DOHH2 (cell line): ENCODE data around the gene RAI2.

Experiments used
- H3F3A ChIP-seq: fragments of 200-600 bp; sonication (generic), shearing (Covaris generic); 2 replicates; pipeline ENCODE4 v1.6.0; 2016; ENCODE audit warnings: antibody characterized with exemption, mild to moderate bottlenecking; ENCODE audit not compliant: control insufficient read depth, insufficient read depth
- H3K27ac ChIP-seq: fragments of 200-600 bp; sonication (generic); 2 replicates; pipeline ENCODE4 v1.5.1; 2014; ENCODE audit warnings: low read depth, mild to moderate bottlenecking, low read length, moderate library complexity
- H3K27me3 ChIP-seq: fragments of 200-600 bp; sonication (generic); 2 replicates; pipeline ENCODE4 v1.6.1; 2014; ENCODE audit warnings: mild to moderate bottlenecking, low read length, mixed read lengths; ENCODE audit not compliant: control insufficient read depth
- H3K36me3 ChIP-seq: fragments of 200-600 bp; sonication (generic); 2 replicates; pipeline ENCODE4 v1.6.1; 2014; ENCODE audit warnings: mild to moderate bottlenecking, low read length, moderate library complexity, mixed read lengths; ENCODE audit not compliant: control insufficient read depth
- H3K4me1 ChIP-seq: fragments of 200-600 bp; sonication (generic); 2 replicates; pipeline ENCODE4 v1.6.1; 2014; ENCODE audit warnings: mild to moderate bottlenecking, low read length, mixed read lengths; ENCODE audit not compliant: control insufficient read depth
- H3K4me2 ChIP-seq: fragments of 200-600 bp; sonication (generic); 2 replicates; pipeline ENCODE4 v1.6.0; 2014; ENCODE audit warnings: mild to moderate bottlenecking, low read length, moderate library complexity
- H3K4me3 ChIP-seq: fragments of 200-600 bp; sonication (generic); 2 replicates; pipeline ENCODE4 v1.5.1; 2014; ENCODE audit warnings: mild to moderate bottlenecking, low read length, mixed read lengths
- H3K79me2 ChIP-seq: fragments of 200-600 bp; sonication (generic); 2 replicates; pipeline ENCODE4 v1.6.1; 2014; ENCODE audit warnings: mild to moderate bottlenecking, low read length, mixed read lengths; ENCODE audit not compliant: control insufficient read depth
- H3K9me2 ChIP-seq: fragments of 200-600 bp; sonication (generic); replicated peaks from 2 replicates; pipeline ENCODE4 v1.6.1; 2014; ENCODE audit warnings: mild to moderate bottlenecking, low read length, mixed read lengths; ENCODE audit not compliant: control insufficient read depth
- H3K9me3 ChIP-seq: fragments of 200-600 bp; sonication (generic); 2 replicates; pipeline ENCODE4 v1.6.1; 2014; ENCODE audit warnings: antibody characterized with exemption, low read length, mixed read lengths; ENCODE audit not compliant: control insufficient read depth, insufficient read depth
- H4K20me1 ChIP-seq: fragments of 200-600 bp; sonication (generic); 2 replicates; pipeline ENCODE4 v1.6.0; 2014; ENCODE audit warnings: low read depth, mild to moderate bottlenecking, antibody characterized with exemption, low read length, moderate library complexity; ENCODE audit not compliant: control insufficient read depth, insufficient read depth
- EZH2phosphoT487 ChIP-seq: fragments of 200-600 bp; sonication (generic); IDR thresholded peaks from 2 replicates; pipeline ENCODE4 v1.6.1; 2017; ENCODE audit warnings: borderline replicate concordance, mild to moderate bottlenecking, antibody characterized with exemption, low read length, moderate library complexity, mixed read lengths
- TF ChIP-seq, protein P1 (sequence below): fragments of 200-600 bp; sonication (generic); IDR thresholded peaks from one replicate; pipeline ENCODE4 v1.5.1; 2014; ENCODE audit warnings: antibody characterized with exemption, mild to moderate bottlenecking, low read depth, low read length; ENCODE audit not compliant: poor library complexity, severe bottlenecking

The RAI2 gene

DNA sequence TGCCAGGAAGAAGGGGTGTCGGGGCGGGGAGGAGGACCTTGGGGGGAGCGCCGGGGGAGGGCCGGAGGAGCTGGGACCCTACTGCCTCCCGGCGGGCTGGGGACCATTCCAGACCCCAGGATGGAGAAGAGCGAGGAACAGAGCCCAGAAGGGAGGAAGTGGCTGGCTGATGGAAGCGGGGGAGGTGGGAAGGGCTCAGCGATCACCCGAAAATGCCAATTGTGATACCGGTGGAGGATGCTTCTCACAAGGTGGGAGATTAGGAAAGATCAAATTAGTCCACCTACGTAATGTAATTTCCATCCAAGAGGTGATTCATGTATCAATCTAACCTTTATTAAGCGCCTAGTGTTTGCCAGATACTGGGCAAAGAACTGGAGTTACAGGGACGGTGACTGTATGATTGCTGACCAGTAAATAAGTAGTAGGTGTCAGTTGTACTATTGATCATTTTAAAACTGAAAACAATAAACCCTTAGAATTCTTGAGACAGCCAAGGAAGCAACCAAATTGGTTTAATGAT lies 452 bp upstream of the RAI2 start:
- H3K27me3 ChIP-seq: no peaks in the 10 kb centered on the region
- H3K36me3 ChIP-seq: no peaks in the 10 kb centered on the region
- H3K27ac ChIP-seq: no peak overlapping the region
- H3K79me2 ChIP-seq: no peaks in the 10 kb centered on the region
- H3K4me3 ChIP-seq: no peak overlapping the region
- H3K4me2 ChIP-seq: no peak overlapping the region
- no peaks in the 10 kb centered on the region for H3F3A ChIP-seq
- H3K9me2 ChIP-seq: no peaks in the 10 kb centered on the region
- no peaks in the 10 kb centered on the region for H3K9me3 ChIP-seq
- TF ChIP-seq EZH2phosphoT487: no peak
- TF ChIP-seq, protein P1, sequence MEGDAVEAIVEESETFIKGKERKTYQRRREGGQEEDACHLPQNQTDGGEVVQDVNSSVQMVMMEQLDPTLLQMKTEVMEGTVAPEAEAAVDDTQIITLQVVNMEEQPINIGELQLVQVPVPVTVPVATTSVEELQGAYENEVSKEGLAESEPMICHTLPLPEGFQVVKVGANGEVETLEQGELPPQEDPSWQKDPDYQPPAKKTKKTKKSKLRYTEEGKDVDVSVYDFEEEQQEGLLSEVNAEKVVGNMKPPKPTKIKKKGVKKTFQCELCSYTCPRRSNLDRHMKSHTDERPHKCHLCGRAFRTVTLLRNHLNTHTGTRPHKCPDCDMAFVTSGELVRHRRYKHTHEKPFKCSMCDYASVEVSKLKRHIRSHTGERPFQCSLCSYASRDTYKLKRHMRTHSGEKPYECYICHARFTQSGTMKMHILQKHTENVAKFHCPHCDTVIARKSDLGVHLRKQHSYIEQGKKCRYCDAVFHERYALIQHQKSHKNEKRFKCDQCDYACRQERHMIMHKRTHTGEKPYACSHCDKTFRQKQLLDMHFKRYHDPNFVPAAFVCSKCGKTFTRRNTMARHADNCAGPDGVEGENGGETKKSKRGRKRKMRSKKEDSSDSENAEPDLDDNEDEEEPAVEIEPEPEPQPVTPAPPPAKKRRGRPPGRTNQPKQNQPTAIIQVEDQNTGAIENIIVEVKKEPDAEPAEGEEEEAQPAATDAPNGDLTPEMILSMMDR: no peak
- H3K4me1 ChIP-seq: no peaks in the 10 kb centered on the region
- no peaks in the 10 kb centered on the region for H4K20me1 ChIP-seq

DNA sequence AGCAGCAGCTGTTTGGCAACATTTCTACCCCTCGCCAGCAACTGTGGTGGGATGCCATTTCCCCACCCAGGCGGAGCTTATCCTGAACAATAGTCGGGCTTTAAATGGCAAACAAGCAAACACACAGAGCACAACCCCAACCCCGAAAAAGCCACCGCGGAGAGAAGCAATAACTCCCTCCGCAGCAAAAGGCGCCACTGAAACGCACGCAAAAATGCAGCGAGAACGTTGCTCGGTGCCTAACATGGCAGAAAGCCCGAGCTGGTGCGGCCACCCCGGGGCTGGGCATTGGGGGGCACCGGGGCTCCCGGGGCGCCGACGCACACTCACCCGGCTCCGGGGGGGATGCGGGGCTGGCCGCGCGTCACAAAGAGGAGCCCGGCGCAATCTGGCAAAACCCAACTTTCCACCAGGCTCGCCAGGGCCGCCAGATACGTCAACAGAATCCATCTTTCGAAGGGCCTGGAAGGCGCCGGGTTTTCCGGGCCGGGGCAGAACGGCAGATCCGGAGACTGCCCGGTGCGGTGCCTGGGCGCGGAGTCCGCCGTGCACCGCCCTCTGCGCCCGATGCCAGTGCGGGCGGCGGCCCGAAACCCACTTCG lies 818 bp downstream of the RAI2 start:
- Histone ChIP-seq H3K4me2 (no peak overlapping the region), H3K27me3 (no peaks in the 10 kb centered on the region), H3F3A (no peaks in the 10 kb centered on the region), H3K79me2 (no peaks in the 10 kb centered on the region), H4K20me1 (no peaks in the 10 kb centered on the region), H3K36me3 (no peaks in the 10 kb centered on the region), H3K4me1 (no peaks in the 10 kb centered on the region), H3K27ac (no peak overlapping the region), H3K9me2 (no peaks in the 10 kb centered on the region), H3K9me3 (no peaks in the 10 kb centered on the region), H3K4me3 (no peak overlapping the region)
- no peak for TF ChIP-seq EZH2phosphoT487
- TF ChIP-seq, protein P1: no peak

DNA sequence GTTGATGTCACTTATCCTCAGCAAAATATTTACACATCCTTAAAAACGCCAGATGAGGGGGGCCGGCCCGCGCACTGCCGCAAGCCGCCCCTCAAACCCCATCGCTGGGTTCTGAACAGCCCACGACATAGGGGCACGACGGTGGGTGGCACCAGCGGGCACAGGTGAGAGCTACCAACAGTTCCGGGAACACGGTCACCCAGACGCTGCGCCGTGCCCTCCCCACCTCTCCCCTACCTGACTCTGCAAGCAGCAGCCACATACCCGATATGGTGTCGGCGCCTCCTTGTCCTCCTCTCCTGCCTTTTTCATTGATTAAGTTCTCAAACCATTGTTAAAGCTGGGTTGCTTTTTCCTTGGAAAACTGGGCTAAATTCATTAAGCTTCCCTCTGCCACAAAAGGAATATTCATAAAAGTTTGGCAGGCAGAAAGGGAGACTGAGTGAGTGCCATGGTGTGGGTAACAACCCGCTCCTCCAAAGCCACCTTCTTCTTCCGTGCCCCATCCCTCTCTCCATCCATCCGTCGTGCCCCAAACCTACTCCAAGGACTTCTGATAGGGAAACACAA lies 1.4 kb downstream of the RAI2 start:
- H3K9me3 ChIP-seq: no peaks in the 10 kb centered on the region
- H3K9me2 ChIP-seq: no peaks in the 10 kb centered on the region
- TF ChIP-seq EZH2phosphoT487: no peak
- H3K4me2 ChIP-seq: no peak overlapping the region
- no peak overlapping the region for H3K4me3 ChIP-seq
- no peaks in the 10 kb centered on the region for H3F3A ChIP-seq
- no peaks in the 10 kb centered on the region for H3K4me1 ChIP-seq
- no peaks in the 10 kb centered on the region for H3K36me3 ChIP-seq
- H4K20me1 ChIP-seq: no peaks in the 10 kb centered on the region
- H3K27me3 ChIP-seq: no peaks in the 10 kb centered on the region
- H3K27ac ChIP-seq: no peak overlapping the region
- no peaks in the 10 kb centered on the region for H3K79me2 ChIP-seq

DNA sequence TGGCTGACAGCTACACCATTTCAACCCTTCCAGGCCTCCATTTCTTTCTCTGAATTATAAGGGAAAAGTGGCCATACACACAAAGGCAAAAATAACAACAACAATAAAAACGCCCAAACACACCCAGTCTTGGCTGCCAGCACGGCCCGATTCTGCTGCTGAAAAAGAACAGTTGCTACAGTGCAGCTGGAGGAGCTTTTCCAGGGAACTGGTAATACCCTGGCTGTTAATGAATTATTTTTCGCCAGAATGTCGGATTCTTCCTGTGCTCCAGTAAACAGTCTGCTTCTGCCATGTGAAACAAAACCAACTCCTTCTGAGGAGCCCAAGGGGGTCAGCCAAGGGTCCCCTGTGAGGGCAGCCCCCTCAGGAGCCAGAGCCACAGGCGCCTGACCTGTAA lies 6.6 kb downstream of the RAI2 start:
- Histone ChIP-seq H3K27ac (no peak overlapping the region), H3K9me3 (no peaks in the 10 kb centered on the region), H3K36me3 (no peaks in the 10 kb centered on the region), H3K4me2 (no peak overlapping the region), H3K79me2 (no peaks in the 10 kb centered on the region), H3K9me2 (no peaks in the 10 kb centered on the region), H4K20me1 (no peaks in the 10 kb centered on the region), H3K4me3 (no peak overlapping the region), H3K4me1 (no peaks in the 10 kb centered on the region), H3K27me3 (no peaks in the 10 kb centered on the region), H3F3A (no peaks in the 10 kb centered on the region)
- TF ChIP-seq, protein P1: no peak
- TF ChIP-seq EZH2phosphoT487: no peak
